B cell (primary cell): ENCODE results near the gene TRIP4.

Experiments used
- EZH2 ChIP-seq: IDR thresholded peaks from 2 replicates; pipeline ENCODE4 v1.6.1; 2012; ENCODE audit warnings: borderline replicate concordance, low read depth, mild to moderate bottlenecking, moderate library complexity, low read length; ENCODE audit not compliant: insufficient read depth, poor library complexity, severe bottlenecking
- TF ChIP-seq, protein P1 (sequence below): fragments of 200-600 bp; IDR thresholded peaks from one replicate; pipeline ENCODE4 v1.8.0; 2022; ENCODE audit warnings: antibody characterized with exemption, mild to moderate bottlenecking

DNA sequence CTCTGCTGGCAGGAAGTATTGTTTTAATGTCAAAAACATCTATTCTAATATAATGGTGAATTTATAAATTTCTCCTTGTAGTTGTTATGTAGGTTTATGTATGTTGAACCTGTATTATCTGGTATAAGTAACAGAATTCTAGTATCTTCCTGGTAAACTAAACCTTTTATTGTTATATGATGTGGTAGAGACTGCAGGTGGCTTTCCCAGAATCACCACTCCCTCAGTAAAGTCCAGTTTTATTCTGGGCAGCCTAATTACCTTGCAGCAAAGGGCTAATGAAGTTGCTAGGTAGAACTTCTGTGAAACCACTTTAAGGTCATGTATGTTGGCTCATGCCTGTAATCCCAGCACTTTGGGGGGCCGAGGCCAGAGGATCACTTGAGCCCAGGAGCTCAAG is 47.3 kb upstream of the TRIP4 start:
- TF ChIP-seq, protein P1, sequence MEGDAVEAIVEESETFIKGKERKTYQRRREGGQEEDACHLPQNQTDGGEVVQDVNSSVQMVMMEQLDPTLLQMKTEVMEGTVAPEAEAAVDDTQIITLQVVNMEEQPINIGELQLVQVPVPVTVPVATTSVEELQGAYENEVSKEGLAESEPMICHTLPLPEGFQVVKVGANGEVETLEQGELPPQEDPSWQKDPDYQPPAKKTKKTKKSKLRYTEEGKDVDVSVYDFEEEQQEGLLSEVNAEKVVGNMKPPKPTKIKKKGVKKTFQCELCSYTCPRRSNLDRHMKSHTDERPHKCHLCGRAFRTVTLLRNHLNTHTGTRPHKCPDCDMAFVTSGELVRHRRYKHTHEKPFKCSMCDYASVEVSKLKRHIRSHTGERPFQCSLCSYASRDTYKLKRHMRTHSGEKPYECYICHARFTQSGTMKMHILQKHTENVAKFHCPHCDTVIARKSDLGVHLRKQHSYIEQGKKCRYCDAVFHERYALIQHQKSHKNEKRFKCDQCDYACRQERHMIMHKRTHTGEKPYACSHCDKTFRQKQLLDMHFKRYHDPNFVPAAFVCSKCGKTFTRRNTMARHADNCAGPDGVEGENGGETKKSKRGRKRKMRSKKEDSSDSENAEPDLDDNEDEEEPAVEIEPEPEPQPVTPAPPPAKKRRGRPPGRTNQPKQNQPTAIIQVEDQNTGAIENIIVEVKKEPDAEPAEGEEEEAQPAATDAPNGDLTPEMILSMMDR = no peak
- TF ChIP-seq EZH2 = no peak
